SK-N-DZ (cell line): ENCODE measurements around the gene MAGEB6. TPM values are rescaled to one million over a fixed set of nuclear protein-coding genes. Genes with fewer than 3 reads are reported as not detected.
"Not testable (repeated sequence)": the region's sequence is repeated elsewhere in the genome, so short reads cannot be mapped to it uniquely, and the experiment has no call there.

Experiments
- DNase-seq: peaks from one replicate; pipeline ENCODE4 v3.0.0-alpha.2; 2015; ENCODE audit warnings: low spot score
- polyA plus RNA-seq, 2 experiments: library from polyadenylated mRNA; depleted of rRNA; stranded (reverse); fragments of >200 nt; gene quantifications; 2 replicates each; pipeline ENCODE4 v1.2.3, GENCODE V29; 2014

Gene MAGEB6, protein sequence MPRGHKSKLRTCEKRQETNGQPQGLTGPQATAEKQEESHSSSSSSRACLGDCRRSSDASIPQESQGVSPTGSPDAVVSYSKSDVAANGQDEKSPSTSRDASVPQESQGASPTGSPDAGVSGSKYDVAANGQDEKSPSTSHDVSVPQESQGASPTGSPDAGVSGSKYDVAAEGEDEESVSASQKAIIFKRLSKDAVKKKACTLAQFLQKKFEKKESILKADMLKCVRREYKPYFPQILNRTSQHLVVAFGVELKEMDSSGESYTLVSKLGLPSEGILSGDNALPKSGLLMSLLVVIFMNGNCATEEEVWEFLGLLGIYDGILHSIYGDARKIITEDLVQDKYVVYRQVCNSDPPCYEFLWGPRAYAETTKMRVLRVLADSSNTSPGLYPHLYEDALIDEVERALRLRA
- polyA plus RNA-seq (2014; cell fraction: cytosol; rRNA removed) = 0.56 TPM in 1 of 2 replicates, not detected in the other
- polyA plus RNA-seq (2014; cell fraction: nucleus; rRNA removed) = 0.28 TPM in 1 of 2 replicates, not detected in the other

- DNase-seq = no peak
Observed at GRCh38 chrX:26192204-26192603, at the start of gene MAGEB6. Gene MAGEB6 (plus strand): TSS chrX:26192440. CDS start chrX:26193847, 1,407 bp downstream.

DNA sequence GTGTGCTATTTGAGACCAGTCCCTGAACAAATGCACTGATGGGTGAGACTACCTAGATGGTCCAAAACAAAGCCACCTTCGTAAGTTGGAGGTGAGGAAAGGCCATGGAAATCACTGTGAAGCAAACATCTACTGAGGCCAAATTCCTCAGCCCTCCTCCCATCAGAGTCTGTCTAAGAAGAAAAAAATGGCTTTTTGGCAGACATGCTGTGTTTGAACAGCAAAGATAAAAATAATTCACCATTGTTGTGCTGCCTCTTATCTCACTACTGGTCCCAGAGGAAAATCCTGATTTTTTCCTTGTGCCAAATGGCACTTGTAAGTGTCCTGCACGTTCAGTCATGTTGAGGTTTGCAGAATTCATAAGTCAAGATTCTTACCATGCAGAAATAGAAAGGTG lies 46.2 kb upstream of the MAGEB6 start:
- DNase-seq = no peak

GRCh38 chrX:26160301-26160700 lies 31.9 kb upstream of the MAGEB6 start, which contains the start of gene MAGEB6B:
Gene MAGEB6B (plus strand): TSS chrX:26160601. CDS start chrX:26160601, 0 bp downstream.
- no peak for DNase-seq

DNA sequence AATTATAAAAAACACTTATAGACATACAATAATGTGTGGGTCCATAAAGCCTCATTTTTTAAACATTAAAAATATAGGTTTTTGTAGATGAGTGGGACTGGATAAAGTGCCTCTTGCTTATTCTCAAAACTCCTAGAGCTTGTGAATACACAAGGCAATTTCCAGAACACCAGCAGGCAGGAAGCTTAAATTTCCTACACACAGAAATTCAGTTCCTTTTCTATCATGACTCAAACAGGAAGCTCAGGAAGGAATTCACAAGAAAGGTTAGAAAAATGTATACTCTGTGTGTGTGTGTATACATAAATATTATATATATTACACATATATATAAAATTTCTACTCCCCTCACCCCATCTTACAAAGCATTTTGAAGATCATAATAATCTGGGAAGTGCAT lies 11.3 kb downstream of the MAGEB6 start:
- DNase-seq = no peak

GRCh38 chrX:26204717-26205116 lies 12.5 kb downstream of the MAGEB6 start:
- DNase-seq = not testable (repeated sequence)

- no peak for DNase-seq
Observed at GRCh38 chrX:26208012-26208411, 15.8 kb downstream of the MAGEB6 start.

GRCh38 chrX:26215869-26216268 lies 23.6 kb downstream of the MAGEB6 start, which contains the start of gene MAGEB5:
Gene MAGEB5 (plus strand): TSS chrX:26216169. CDS start chrX:26217302, 1,133 bp downstream.
- no peak for DNase-seq

DNA sequence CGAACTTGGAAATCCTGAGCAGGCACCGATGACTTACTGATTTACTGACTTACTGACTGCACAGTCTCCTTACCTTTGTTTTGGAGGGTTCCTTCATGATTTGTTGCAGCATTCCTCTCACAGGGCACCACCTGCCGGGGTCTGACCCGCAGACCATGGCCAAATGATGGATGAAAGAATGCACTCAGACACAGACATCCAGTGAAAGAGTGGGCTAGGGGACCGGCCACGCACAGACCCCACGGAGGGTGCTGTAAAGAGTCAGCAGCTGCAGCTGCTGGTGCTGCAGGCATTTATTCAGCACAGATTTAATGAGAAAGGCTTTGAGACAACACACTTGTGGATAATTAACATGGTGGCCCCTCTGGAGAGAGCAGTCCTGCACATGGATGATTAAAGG lies 27.1 kb downstream of the MAGEB6 start:
- DNase-seq = peak; percentile 81

- no peak for DNase-seq
Observed at GRCh38 chrX:26234177-26234576, 41.9 kb downstream of the MAGEB6 start.
